CD14-positive monocyte (primary cell): ENCODE results near the gene PPM1F. TPM values are rescaled to one million over a fixed set of nuclear protein-coding genes. Genes with fewer than 3 reads are reported as not detected.

Experiments
- DNase-seq, 3 donors: peaks; one replicate each; pipeline ENCODE4 v3.0.0-alpha.2; 2011 to 2022
- H2AFZ ChIP-seq: 2 replicates; pipeline ENCODE4 v1.6.0; 2012; ENCODE audit warnings: mild to moderate bottlenecking, low read depth, low read length, inconsistent platforms; ENCODE audit not compliant: insufficient read depth, poor library complexity, severe bottlenecking
- H3K27ac ChIP-seq, 2 donors: 1 replicate in 1 of 2; 2 replicates in 1 of 2; pipeline ENCODE4 v1.5.1; 2012 to 2013; ENCODE audit warnings: low read length in 2 of 2, control low read depth in 1 of 2, inconsistent platforms in 1 of 2, low read depth in 1 of 2, mild to moderate bottlenecking in 1 of 2
- H3K27me3 ChIP-seq, 2 donors: one replicate each; pipeline versions ENCODE4 v1.6.0 to v1.6.1; 2011 to 2013; ENCODE audit warnings: low read length in 2 of 2; ENCODE audit not compliant: control insufficient read depth in 2 of 2, insufficient read depth in 2 of 2
- H3K36me3 ChIP-seq, 2 donors: replicated peaks in 1 of 2; 1 replicate in 1 of 2; 2 replicates in 1 of 2; pipeline versions ENCODE4 v1.5.1 to v1.6.1; 2012 to 2013; ENCODE audit warnings: low read length in 2 of 2, control low read depth in 1 of 2, inconsistent platforms in 1 of 2, mild to moderate bottlenecking in 1 of 2; ENCODE audit not compliant: insufficient read depth in 2 of 2, control insufficient read depth in 1 of 2
- H3K4me1 ChIP-seq, 2 donors: 1 replicate in 1 of 2; 2 replicates in 1 of 2; pipeline versions ENCODE4 v1.5.1 to v1.6.1; 2012 to 2013; ENCODE audit warnings: low read length in 2 of 2, control low read depth in 1 of 2, inconsistent platforms in 1 of 2, mild to moderate bottlenecking in 1 of 2, moderate library complexity in 1 of 2; ENCODE audit not compliant: insufficient read depth in 2 of 2, control insufficient read depth in 1 of 2
- H3K4me2 ChIP-seq: replicated peaks from 2 replicates; pipeline ENCODE3; 2012; ENCODE audit warnings: low read length, moderate library complexity, mild to moderate bottlenecking; ENCODE audit not compliant: poor library complexity, severe bottlenecking; ENCODE audit errors: extremely low read depth
- H3K4me3 ChIP-seq, 3 experiments: fragments of 200-600 bp in 1 of 3; sonication (generic) in 1 of 3; replicated peaks in 1 of 3; 1 replicate in 2 of 3; 2 replicates in 1 of 3; pipeline ENCODE4 v1.5.1; 2011 to 2013; ENCODE audit warnings: low read length in 3 of 3, mild to moderate bottlenecking in 3 of 3, control low read depth in 2 of 3, low read depth in 2 of 3, inconsistent platforms in 1 of 3, moderate library complexity in 1 of 3
- H3K79me2 ChIP-seq: 2 replicates; pipeline ENCODE4 v1.6.0; 2012; ENCODE audit warnings: mild to moderate bottlenecking, control low read depth, inconsistent platforms, low read length, moderate library complexity; ENCODE audit not compliant: insufficient read depth
- H3K9ac ChIP-seq: 2 replicates; pipeline ENCODE4 v1.6.0; 2017; ENCODE audit warnings: low read length, mild to moderate bottlenecking; ENCODE audit not compliant: insufficient read depth, poor library complexity, severe bottlenecking
- H3K9me3 ChIP-seq, 2 donors: replicated peaks in 1 of 2; 1 replicate in 1 of 2; 2 replicates in 1 of 2; pipeline versions ENCODE4 v1.5.1 to v1.6.1; 2012 to 2013; ENCODE audit warnings: low read length in 2 of 2, control low read depth in 1 of 2; ENCODE audit not compliant: control insufficient read depth in 1 of 2, insufficient read depth in 1 of 2
- H4K20me1 ChIP-seq: 2 replicates; pipeline ENCODE4 v1.6.0; 2012; ENCODE audit warnings: mild to moderate bottlenecking, low read length, control low read depth, moderate library complexity; ENCODE audit not compliant: insufficient read depth
- H3K27ac Mint-ChIP-seq, 7 donors: one replicate each; pipeline ENCODE4 v1.8.0; 2020; ENCODE audit warnings: mild to moderate bottlenecking in 7 of 7, mixed read lengths in 7 of 7, moderate library complexity in 6 of 7, inconsistent platforms in 2 of 7
- H3K27me3 Mint-ChIP-seq, 3 donors: one replicate each; pipeline ENCODE4 v1.8.0; 2021 to 2022; ENCODE audit warnings: low read depth in 3 of 3, mild to moderate bottlenecking in 3 of 3, mixed read lengths in 3 of 3, moderate library complexity in 3 of 3, inconsistent platforms in 1 of 3
- H3K36me3 Mint-ChIP-seq, 2 donors: one replicate each; pipeline ENCODE4 v1.8.0; 2020; ENCODE audit warnings: mixed read lengths in 2 of 2, inconsistent platforms in 1 of 2, mild to moderate bottlenecking in 1 of 2
- H3K4me1 Mint-ChIP-seq: one replicate; pipeline ENCODE4 v1.8.0; 2020; ENCODE audit warnings: mild to moderate bottlenecking, mixed read lengths
- H3K4me3 Mint-ChIP-seq, 2 donors: one replicate each; pipeline ENCODE4 v1.8.0; 2020; ENCODE audit warnings: mild to moderate bottlenecking in 2 of 2, mixed read lengths in 2 of 2, moderate library complexity in 1 of 2
- H3K9me3 Mint-ChIP-seq, 7 donors: one replicate each; pipeline ENCODE4 v1.8.0; 2020 to 2022; ENCODE audit warnings: mixed read lengths in 7 of 7, mild to moderate bottlenecking in 6 of 7, moderate library complexity in 6 of 7, inconsistent platforms in 2 of 7
- CTCF ChIP-seq: fragments of 200-600 bp; IDR thresholded peaks from one replicate; pipeline ENCODE4 v1.8.0; 2022; ENCODE audit warnings: antibody characterized with exemption, mild to moderate bottlenecking
- WGBS: methylation state at CpG from one replicate; pipeline ENCODE4 v1.1.5; 2013; ENCODE audit warnings: missing lambda C conversion rate; ENCODE audit not compliant: insufficient coverage; 5-methylcytosine and 5-hydroxymethylcytosine counted together
- intact Hi-C, 2 donors: fragments of 100-400 bp; cut with micrococcal nuclease; formaldehyde crosslinking; loops; one replicate each; pipeline versions ENCODE4 v1.15.0 to v1.15.1; 2023
- polyA plus RNA-seq, 3 donors: library from polyadenylated mRNA; depleted of rRNA in 1 of 3; unstranded in 2 of 3; stranded (reverse) in 1 of 3; fragments of 300-500 nt in 2 of 3; fragments of >200 nt in 1 of 3; fragmentation: Illumina TruSeq in 2 of 3; gene quantifications; 1 replicate in 2 of 3; 2 replicates in 1 of 3; pipeline ENCODE4 v1.2.3, GENCODE V29; 2012 to 2021

Gene PPM1F
- polyA plus RNA-seq, 3 donors, result 28.8 to 95.0 (median 37.2) TPM

- H3K4me3 Mint-ChIP-seq, result no peak overlapping the region
- Histone ChIP-seq H3K27ac (no peak overlapping the region), H3K9me3 (no peaks in the 10 kb centered on the region), H3K4me3 (no peak overlapping the region), H3K36me3 (no peaks in the 10 kb centered on the region), H3K27me3 (no peaks in the 10 kb centered on the region), H3K4me1 (no peaks in the 10 kb centered on the region), H3K9ac (no peak overlapping the region), H2AFZ (no peak overlapping the region), H3K79me2 (no peaks in the 10 kb centered on the region), H4K20me1 (no peaks in the 10 kb centered on the region), H3K4me2 (no peak overlapping the region)
- intact Hi-C loops, result no loop called here
- H3K27ac Mint-ChIP-seq, result no peak overlapping the region
- no peak for TF ChIP-seq CTCF
- WGBS, result no CpG with 5 or more reads among the region's 5 CpGs
- H3K27me3 Mint-ChIP-seq, result peaks cover 0 to 9% (median 1%) of the 10 kb centered on the region in 3 donors
- no peaks in the 10 kb centered on the region for H3K4me1 Mint-ChIP-seq
- H3K9me3 Mint-ChIP-seq, result peaks cover 0 to 2% (median 0%) of the 10 kb centered on the region in 7 donors
- DNase-seq, result no peak
- H3K36me3 Mint-ChIP-seq, result no peaks in the 10 kb centered on the region
These were observed 43.6 kb upstream of the PPM1F start for GRCh38 chr22:21996175-21996720.

- Mint-ChIP-seq H3K27me3 (peaks cover 2 to 10% (median 2%) of the 10 kb centered on the region in 3 donors), H3K4me1 (no peaks in the 10 kb centered on the region), H3K9me3 (peaks cover 0 to 2% (median 0%) of the 10 kb centered on the region in 7 donors), H3K27ac (peak overlapping the region in 1 of 7 donors; percentile 21), H3K36me3 (no peaks in the 10 kb centered on the region), H3K4me3 (no peak overlapping the region)
- no peak for DNase-seq
- Histone ChIP-seq H3K36me3 (no peaks in the 10 kb centered on the region), H3K9me3 (no peaks in the 10 kb centered on the region), H3K27ac (no peak overlapping the region), H3K79me2 (no peaks in the 10 kb centered on the region), H3K4me1 (no peaks in the 10 kb centered on the region), H3K4me3 (no peak overlapping the region), H4K20me1 (no peaks in the 10 kb centered on the region), H3K9ac (no peak overlapping the region), H3K27me3 (no peaks in the 10 kb centered on the region), H3K4me2 (no peak overlapping the region), H2AFZ (peak overlapping the region; percentile 5)
- 100% methylated on average over 3 of the region's 3 CpGs for WGBS
- intact Hi-C loops, result no loop called here
- TF ChIP-seq CTCF, result no peak
These were observed 43.0 kb upstream of the PPM1F start for GRCh38 chr22:21995660-21996059.
